ENCODE data around the gene SPRR3. TPM values are rescaled to one million over a fixed set of nuclear protein-coding genes. Genes with fewer than 3 reads are reported as not detected.
A peak's percentile ranks its signal among the peaks of the same experiment; 100 is the strongest.

Gene SPRR3
- polyA plus RNA-seq, 3 donors: not detected

DNA sequence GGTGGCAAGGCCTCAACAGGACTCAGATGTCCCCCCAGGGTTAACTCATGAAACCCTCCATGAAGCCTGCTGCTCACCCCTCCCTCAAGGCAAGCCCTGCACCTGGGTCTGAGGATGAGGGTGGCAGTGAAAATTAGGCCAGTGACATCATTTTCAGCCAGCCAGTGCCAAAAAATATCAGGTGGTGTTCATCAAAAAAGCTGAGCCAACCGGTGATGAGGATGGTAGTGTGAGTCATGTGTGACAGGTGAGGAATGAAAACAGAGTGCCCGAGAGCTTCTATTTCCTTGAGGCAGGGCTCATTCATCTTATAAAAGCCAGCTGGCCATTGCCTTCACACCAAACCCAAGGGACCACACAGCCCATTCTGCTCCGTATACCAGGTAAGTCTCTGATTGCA is 17.8 kb upstream of the SPRR3 start, which contains the start of gene SPRR1A:
TSS of gene SPRR1A (plus strand) at position 339 of the 400 bp plus-strand sequence. CDS start 1,150 bp downstream, outside the sequence.
- Histone ChIP-seq H3K9ac (ENCODE audit: insufficient read depth, low read length, poor library complexity, severe bottlenecking) (no peak within 1 kb of the TSS), H3K79me2 (ENCODE audit: insufficient read depth, low read length) (no peaks in the 10 kb centered on the region), H3K27me3 (ENCODE audit: control insufficient read depth in 2 of 2, insufficient read depth in 2 of 2, low read length in 2 of 2) (peaks cover 0 to 2% of the 10 kb centered on the region in 2 donors), H3K4me3 (replicated peaks in 1 of 3; ENCODE audit: low read depth in 2 of 3, low read length in 3 of 3) (no peak within 1 kb of the TSS), H3K4me2 (replicated peaks; ENCODE audit: extremely low read depth, low read length, poor library complexity, severe bottlenecking) (no peak within 1 kb of the TSS), H3K9me3 (replicated peaks in 1 of 2; ENCODE audit: control insufficient read depth in 1 of 2, insufficient read depth in 1 of 2, low read length in 2 of 2) (no peaks in the 10 kb centered on the region), H3K4me1 (ENCODE audit: control insufficient read depth in 1 of 2, insufficient read depth in 2 of 2, low read length in 2 of 2) (no peaks in the 10 kb centered on the region), H4K20me1 (ENCODE audit: insufficient read depth, low read length) (no peaks in the 10 kb centered on the region), H3K36me3 (replicated peaks in 1 of 2; ENCODE audit: control insufficient read depth in 1 of 2, insufficient read depth in 2 of 2, low read length in 2 of 2) (no peaks in the 10 kb centered on the region), H2AFZ (ENCODE audit: insufficient read depth, low read depth, low read length, poor library complexity, severe bottlenecking) (no peak within 1 kb of the TSS), H3K27ac (ENCODE audit: low read depth in 1 of 2, low read length in 2 of 2) (no peak within 1 kb of the TSS)
- no CpG with 5 or more reads among the region's 3 CpGs for WGBS (ENCODE audit: insufficient coverage)
- TF ChIP-seq, protein P1, sequence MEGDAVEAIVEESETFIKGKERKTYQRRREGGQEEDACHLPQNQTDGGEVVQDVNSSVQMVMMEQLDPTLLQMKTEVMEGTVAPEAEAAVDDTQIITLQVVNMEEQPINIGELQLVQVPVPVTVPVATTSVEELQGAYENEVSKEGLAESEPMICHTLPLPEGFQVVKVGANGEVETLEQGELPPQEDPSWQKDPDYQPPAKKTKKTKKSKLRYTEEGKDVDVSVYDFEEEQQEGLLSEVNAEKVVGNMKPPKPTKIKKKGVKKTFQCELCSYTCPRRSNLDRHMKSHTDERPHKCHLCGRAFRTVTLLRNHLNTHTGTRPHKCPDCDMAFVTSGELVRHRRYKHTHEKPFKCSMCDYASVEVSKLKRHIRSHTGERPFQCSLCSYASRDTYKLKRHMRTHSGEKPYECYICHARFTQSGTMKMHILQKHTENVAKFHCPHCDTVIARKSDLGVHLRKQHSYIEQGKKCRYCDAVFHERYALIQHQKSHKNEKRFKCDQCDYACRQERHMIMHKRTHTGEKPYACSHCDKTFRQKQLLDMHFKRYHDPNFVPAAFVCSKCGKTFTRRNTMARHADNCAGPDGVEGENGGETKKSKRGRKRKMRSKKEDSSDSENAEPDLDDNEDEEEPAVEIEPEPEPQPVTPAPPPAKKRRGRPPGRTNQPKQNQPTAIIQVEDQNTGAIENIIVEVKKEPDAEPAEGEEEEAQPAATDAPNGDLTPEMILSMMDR (IDR thresholded peaks at IDR 0.05): no peak
- Mint-ChIP-seq H3K27ac (peak within 1 kb of the TSS in 1 of 7 donors; percentile 8), H3K9me3 (peaks cover 0 to 3% (median 0%) of the 10 kb centered on the region in 7 donors), H3K4me1 (no peaks in the 10 kb centered on the region), H3K27me3 (ENCODE audit: low read depth in 3 of 3) (peaks cover 6 to 17% (median 13%) of the 10 kb centered on the region in 3 donors), H3K4me3 (no peak within 1 kb of the TSS), H3K36me3 (no peaks in the 10 kb centered on the region)
- intact Hi-C loops (cut with micrococcal nuclease): no loop called here
- no peak for DNase-seq

DNA sequence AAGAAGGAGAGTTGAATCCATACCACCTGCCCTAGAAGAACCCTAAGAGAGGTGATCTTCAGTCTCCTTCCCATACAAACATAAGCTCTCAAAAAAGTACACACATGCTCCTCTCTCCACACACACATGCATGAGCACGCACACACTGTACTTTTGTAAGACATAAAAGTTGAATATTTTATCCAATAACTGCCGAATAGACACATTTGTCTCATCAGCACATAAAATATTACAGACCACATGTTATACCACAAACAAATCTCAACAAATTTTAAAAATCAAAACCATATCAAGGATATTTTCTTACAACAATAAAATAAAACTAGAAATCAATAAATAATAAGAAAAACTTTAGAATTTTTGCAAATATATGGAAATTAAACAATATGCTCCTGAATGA is 15.0 kb upstream of the SPRR3 start:
- Mint-ChIP-seq H3K4me3 (no peak overlapping the region), H3K36me3 (no peaks in the 10 kb centered on the region), H3K9me3 (peaks cover 0 to 3% (median 0%) of the 10 kb centered on the region in 7 donors), H3K4me1 (no peaks in the 10 kb centered on the region), H3K27me3 (ENCODE audit: low read depth in 3 of 3) (peaks cover 6 to 16% (median 13%) of the 10 kb centered on the region in 3 donors), H3K27ac (no peak overlapping the region)
- Histone ChIP-seq H3K4me1 (ENCODE audit: control insufficient read depth in 1 of 2, insufficient read depth in 2 of 2, low read length in 2 of 2) (no peaks in the 10 kb centered on the region), H3K27me3 (ENCODE audit: control insufficient read depth in 2 of 2, insufficient read depth in 2 of 2, low read length in 2 of 2) (peaks cover 0 to 2% of the 10 kb centered on the region in 2 donors), H4K20me1 (ENCODE audit: insufficient read depth, low read length) (no peaks in the 10 kb centered on the region), H3K4me3 (replicated peaks in 1 of 3; ENCODE audit: low read depth in 2 of 3, low read length in 3 of 3) (no peak overlapping the region), H3K27ac (ENCODE audit: low read depth in 1 of 2, low read length in 2 of 2) (no peak overlapping the region), H3K9me3 (replicated peaks in 1 of 2; ENCODE audit: control insufficient read depth in 1 of 2, insufficient read depth in 1 of 2, low read length in 2 of 2) (no peaks in the 10 kb centered on the region), H3K4me2 (replicated peaks; ENCODE audit: extremely low read depth, low read length, poor library complexity, severe bottlenecking) (no peak overlapping the region), H3K9ac (ENCODE audit: insufficient read depth, low read length, poor library complexity, severe bottlenecking) (no peak overlapping the region), H3K79me2 (ENCODE audit: insufficient read depth, low read length) (no peaks in the 10 kb centered on the region), H3K36me3 (replicated peaks in 1 of 2; ENCODE audit: control insufficient read depth in 1 of 2, insufficient read depth in 2 of 2, low read length in 2 of 2) (no peaks in the 10 kb centered on the region), H2AFZ (ENCODE audit: insufficient read depth, low read depth, low read length, poor library complexity, severe bottlenecking) (no peak overlapping the region)
- no peak for DNase-seq
- WGBS (ENCODE audit: insufficient coverage): 90% methylated on average over 1 of the region's 2 CpGs
- TF ChIP-seq, protein P1 (IDR thresholded peaks at IDR 0.05): no peak
- intact Hi-C loops (cut with micrococcal nuclease): no loop called here

All from CD14-positive monocyte (primary cell).